HepG2 (cell line): ENCODE results near the gene PDK2. TPM values are rescaled to one million over a fixed set of nuclear protein-coding genes. Genes with fewer than 3 reads are reported as not detected.

Experiments used
- ELK4 ChIP-seq: sonication (generic); formaldehyde crosslinking; IDR thresholded peaks from 2 replicates; pipeline ENCODE4 v1.9.0; 2021; ENCODE audit warnings: missing genetic modification reagents, borderline replicate concordance
- HDAC6 ChIP-seq: fragments of 200-600 bp; sonication (generic); IDR thresholded peaks from 2 replicates; pipeline ENCODE4 v1.7.0; 2017; ENCODE audit warnings: mild to moderate bottlenecking, antibody characterized with exemption, low read length, low read depth
- HNF1B ChIP-seq: sonication (generic); formaldehyde crosslinking; IDR thresholded peaks from 2 replicates; pipeline ENCODE4 v1.5.1; 2020; ENCODE audit warnings: mild to moderate bottlenecking, moderate library complexity, missing genetic modification reagents
- ISL2 ChIP-seq: sonication (generic); formaldehyde crosslinking; IDR thresholded peaks from 2 replicates; pipeline ENCODE4 v1.5.0; 2020; ENCODE audit warnings: missing genetic modification reagents
- JUN ChIP-seq: sonication (generic); formaldehyde crosslinking; IDR thresholded peaks from 2 replicates; pipeline ENCODE4 v1.4.0; 2020; ENCODE audit warnings: mild to moderate bottlenecking, missing genetic modification reagents
- NR0B2 ChIP-seq: sonication (generic); formaldehyde crosslinking; IDR thresholded peaks from 2 replicates; pipeline ENCODE4 v1.4.0; 2020; ENCODE audit warnings: mild to moderate bottlenecking, missing genetic modification reagents
- PBX3 ChIP-seq: sonication (generic); formaldehyde crosslinking; IDR thresholded peaks from 2 replicates; pipeline ENCODE4 v1.8.1; 2023; ENCODE audit warnings: missing genetic modification reagents, inconsistent platforms, borderline replicate concordance
- RNF2 ChIP-seq: fragments of 450-650 bp; conservative IDR thresholded peaks from 2 replicates; pipeline ENCODE4 v1.6.1; 2016; ENCODE audit warnings: low read depth
- SIN3A ChIP-seq: IDR thresholded peaks from 2 replicates; pipeline ENCODE4 v1.6.1; 2011; ENCODE audit warnings: low read depth, mild to moderate bottlenecking, control low read depth, low read length, borderline replicate concordance
- SKI ChIP-seq: fragments of 450-650 bp; IDR thresholded peaks from one replicate; pipeline ENCODE4 v1.6.1; 2018; ENCODE audit warnings: mild to moderate bottlenecking; ENCODE audit not compliant: partially characterized antibody
- SMAD3 ChIP-seq: sonication (generic); formaldehyde crosslinking; IDR thresholded peaks from 2 replicates; pipeline ENCODE4 v1.4.0; 2020; ENCODE audit warnings: missing genetic modification reagents
- SRSF1 ChIP-seq: fragments of 200-400 bp; formaldehyde crosslinking; optimal IDR thresholded peaks from 2 replicates; pipeline ENCODE3; 2017; ENCODE audit warnings: mild to moderate bottlenecking, low read depth, low read length, moderate library complexity
- SRY ChIP-seq: sonication (generic); formaldehyde crosslinking; IDR thresholded peaks from 2 replicates; pipeline ENCODE4 v1.8.0; 2022; ENCODE audit warnings: mild to moderate bottlenecking, missing genetic modification reagents
- TFDP1 ChIP-seq: IDR thresholded peaks from 2 replicates; pipeline ENCODE4 v1.6.1; 2016; ENCODE audit warnings: missing compliant biosample characterization, missing genetic modification reagents, borderline replicate concordance
- ZNF138 ChIP-seq: sonication (generic); formaldehyde crosslinking; IDR thresholded peaks from 2 replicates; pipeline ENCODE4 v1.5.0; 2020; ENCODE audit warnings: mild to moderate bottlenecking, low read depth, missing genetic modification reagents
- ZNF160 ChIP-seq: sonication (generic); formaldehyde crosslinking; IDR thresholded peaks from 2 replicates; pipeline ENCODE4 v1.8.0; 2022; ENCODE audit warnings: mild to moderate bottlenecking, inconsistent platforms, missing genetic modification reagents
- ZNF224 ChIP-seq: sonication (generic); formaldehyde crosslinking; IDR thresholded peaks from 2 replicates; pipeline ENCODE4 v1.5.0; 2020; ENCODE audit warnings: mild to moderate bottlenecking, missing genetic modification reagents
- ZNF329 ChIP-seq: sonication (generic); formaldehyde crosslinking; IDR thresholded peaks from 2 replicates; pipeline ENCODE4 v1.9.0; 2021; ENCODE audit warnings: low read depth, mild to moderate bottlenecking, missing genetic modification reagents
- ZNF547 ChIP-seq: sonication (generic); formaldehyde crosslinking; IDR thresholded peaks from 2 replicates; pipeline ENCODE4 v1.5.1; 2020; ENCODE audit warnings: mild to moderate bottlenecking, missing genetic modification reagents
- ZNF749 ChIP-seq: sonication (generic); formaldehyde crosslinking; IDR thresholded peaks from 2 replicates; pipeline ENCODE4 v1.8.0; 2022; ENCODE audit warnings: mild to moderate bottlenecking, missing genetic modification reagents, moderate library complexity, borderline replicate concordance
- ZNF773 ChIP-seq: sonication (generic); formaldehyde crosslinking; IDR thresholded peaks from 2 replicates; pipeline ENCODE4 v1.4.0; 2020; ENCODE audit warnings: missing genetic modification reagents, borderline replicate concordance
- ZNF790 ChIP-seq: sonication (generic); formaldehyde crosslinking; IDR thresholded peaks from 2 replicates; pipeline ENCODE4 v1.8.0; 2022; ENCODE audit warnings: missing genetic modification reagents, mild to moderate bottlenecking, borderline replicate concordance
- polyA plus RNA-seq, 8 experiments: library from polyadenylated mRNA; depleted of rRNA in 3 of 8; stranded (reverse) in 7 of 8; unstranded in 1 of 8; fragments of >200 nt; fragmentation: Illumina TruSeq in 4 of 8; extraction: Trizol in 4 of 8; gene quantifications; 2 replicates each; pipeline versions ENCODE4 v1.2.1 to v1.2.3, GENCODE V29; 2011 to 2016; ENCODE audit warnings: low read depth in 4 of 8, missing spikeins in 1 of 8, mixed read lengths in 1 of 8; ENCODE audit not compliant: insufficient read depth in 1 of 8
- total RNA-seq, 5 experiments: library from RNA; depleted of rRNA; stranded (reverse); fragments of >200 nt; fragmentation: Illumina TruSeq; extraction: Trizol; gene quantifications; 2 replicates each; pipeline ENCODE4 v1.2.3, GENCODE V29; 2016; ENCODE audit warnings: low read depth in 1 of 5

The PDK2 gene
- total and polyA plus RNA-seq, 2 of the 13 experiments (the other 11 are each of a cell fraction or from before 2014, with no cell fraction given), result 18.5 to 59.7 TPM

DNA sequence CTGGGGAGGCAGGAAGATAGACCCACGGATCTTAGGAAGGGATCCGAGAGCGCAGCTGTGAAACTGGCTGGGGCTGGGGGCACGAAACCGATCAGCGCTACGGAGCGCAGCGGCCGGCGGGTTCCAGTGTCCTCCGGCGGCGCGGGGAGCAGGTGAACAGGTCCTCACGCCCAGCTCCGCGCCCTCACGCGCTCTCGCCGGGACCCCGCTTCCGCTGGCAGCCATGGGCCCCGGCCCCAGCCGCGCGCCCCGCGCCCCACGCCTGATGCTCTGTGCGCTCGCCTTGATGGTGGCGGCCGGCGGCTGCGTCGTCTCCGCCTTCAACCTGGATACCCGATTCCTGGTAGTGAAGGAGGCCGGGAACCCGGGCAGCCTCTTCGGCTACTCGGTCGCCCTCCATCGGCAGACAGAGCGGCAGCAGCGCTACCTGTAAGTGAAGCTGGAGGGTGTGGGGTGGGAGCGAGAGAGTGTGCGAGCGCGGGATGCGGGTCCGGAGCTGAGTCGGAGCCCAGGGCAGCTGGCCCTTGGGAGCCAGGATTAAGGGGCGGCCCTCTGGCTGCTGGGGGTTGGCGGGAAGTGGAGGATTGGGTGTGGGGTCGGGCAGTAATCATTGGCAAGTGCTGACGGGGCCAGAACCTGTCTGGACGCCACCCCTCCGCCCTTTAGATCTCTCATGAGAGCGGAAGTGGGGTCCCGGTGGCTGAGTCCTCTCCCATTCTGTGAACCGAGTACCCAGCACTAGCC lies 38.8 kb upstream of the PDK2 start (continued):
- TF ChIP-seq ZNF773 (CRISPR knock-in tag) (0 out of 2 replicates have a peak, but pooled peaks have one; percentile 17), ISL2 (CRISPR knock-in tag) (no peak), SIN3A (no peak), PBX3 (CRISPR knock-in tag) (no peak), SKI (peak; percentile 25), SMAD3 (CRISPR knock-in tag) (no peak), SRSF1 (no peak), HDAC6 (no peak), SRY (peak; percentile 52; the same call in 1 of the 2 replicates), ZNF224 (CRISPR knock-in tag) (no peak), ZNF790 (CRISPR knock-in tag) (peak; percentile 32; the same call in 1 of the 2 replicates), JUN (CRISPR knock-in tag) (no peak), HNF1B (CRISPR knock-in tag) (no peak), TFDP1 (CRISPR knock-in tag) (no peak), RNF2 (0 out of 2 replicates have a peak, but pooled peaks have one; percentile 46), ZNF138 (CRISPR knock-in tag) (no peak), NR0B2 (CRISPR knock-in tag) (0 out of 2 replicates have a peak, but pooled peaks have one; percentile 51), ELK4 (CRISPR knock-in tag) (no peak), ZNF547 (0 out of 2 replicates have a peak, but pooled peaks have one; percentile 7), ZNF749 (CRISPR knock-in tag) (no peak), ZNF329 (0 out of 2 replicates have a peak, but pooled peaks have one; percentile 23), ZNF160 (CRISPR knock-in tag) (0 out of 2 replicates have a peak, but pooled peaks have one; percentile 19)
